ENCODE measurements around the gene TAOK3.

TAOK3 gene

DNA sequence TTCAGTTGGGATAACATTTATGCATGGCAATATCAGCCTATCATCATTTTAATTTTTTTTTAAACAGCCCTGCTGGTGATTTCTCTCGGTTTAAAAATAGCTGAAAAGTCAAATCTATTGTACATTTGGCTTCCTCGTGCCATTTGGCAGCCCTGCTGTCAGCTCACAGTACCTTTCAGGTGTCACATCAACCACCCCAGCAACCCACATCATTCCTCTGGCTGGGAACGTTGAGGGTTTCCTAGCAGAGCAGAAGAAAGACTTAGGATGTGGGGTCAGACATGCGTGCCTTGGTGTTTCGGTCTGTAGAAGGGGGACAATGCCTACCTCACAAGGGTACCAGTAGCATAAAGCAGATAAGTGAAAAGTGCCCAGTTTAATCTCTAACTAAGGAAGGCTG lies 221.0 kb downstream of the TAOK3 start:
- TF ChIP-seq POLR2A (IDR thresholded peaks at IDR 0.05; ENCODE audit: extremely low read depth, insufficient read length): no peak
- TF ChIP-seq, protein P1, sequence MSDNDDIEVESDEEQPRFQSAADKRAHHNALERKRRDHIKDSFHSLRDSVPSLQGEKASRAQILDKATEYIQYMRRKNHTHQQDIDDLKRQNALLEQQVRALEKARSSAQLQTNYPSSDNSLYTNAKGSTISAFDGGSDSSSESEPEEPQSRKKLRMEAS (IDR thresholded peaks at IDR 0.05; ENCODE audit: low read depth, low read length): no peak
- TF ChIP-seq CTCF (IDR thresholded peaks at IDR 0.05; ENCODE audit: low read depth, low read length): no peak
- no peak for TF ChIP-seq MYC (IDR thresholded peaks at IDR 0.05; ENCODE audit: low read depth, low read length)
- DNase-seq (ENCODE audit: low read depth): no peak
- H3K4me3 ChIP-seq (ENCODE audit: low read depth, low read length): no peak overlapping the region

- H3K4me3 ChIP-seq (ENCODE audit: low read depth, low read length): no peak overlapping the region
- TF ChIP-seq MYC (IDR thresholded peaks at IDR 0.05; ENCODE audit: low read depth, low read length): no peak
- TF ChIP-seq, protein P1 (IDR thresholded peaks at IDR 0.05; ENCODE audit: low read depth, low read length): no peak
- no peak for TF ChIP-seq CTCF (IDR thresholded peaks at IDR 0.05; ENCODE audit: low read depth, low read length)
- no peak for TF ChIP-seq POLR2A (IDR thresholded peaks at IDR 0.05; ENCODE audit: extremely low read depth, insufficient read length)
- no peak for DNase-seq (ENCODE audit: low read depth)
Measured at GRCh38 chr12:118150625-118151024, 222.1 kb downstream of the TAOK3 start.

- DNase-seq (ENCODE audit: low read depth): no peak
- no peak overlapping the region for H3K4me3 ChIP-seq (ENCODE audit: low read depth, low read length)
- TF ChIP-seq MYC (IDR thresholded peaks at IDR 0.05; ENCODE audit: low read depth, low read length) (no peak), POLR2A (IDR thresholded peaks at IDR 0.05; ENCODE audit: extremely low read depth, insufficient read length) (no peak), CTCF (IDR thresholded peaks at IDR 0.05; ENCODE audit: low read depth, low read length) (no peak)
- TF ChIP-seq, protein P1 (IDR thresholded peaks at IDR 0.05; ENCODE audit: low read depth, low read length): no peak
Measured at GRCh38 chr12:118148287-118148686, 224.4 kb downstream of the TAOK3 start.

GRCh38 chr12:118145798-118146156 lies 226.9 kb downstream of the TAOK3 start:
- DNase-seq (ENCODE audit: low read depth): no peak
- no peak for TF ChIP-seq MYC (IDR thresholded peaks at IDR 0.05; ENCODE audit: low read depth, low read length)
- TF ChIP-seq CTCF (IDR thresholded peaks at IDR 0.05; ENCODE audit: low read depth, low read length): no peak
- TF ChIP-seq, protein P1 (IDR thresholded peaks at IDR 0.05; ENCODE audit: low read depth, low read length): no peak
- no peak for TF ChIP-seq POLR2A (IDR thresholded peaks at IDR 0.05; ENCODE audit: extremely low read depth, insufficient read length)
- no peak overlapping the region for H3K4me3 ChIP-seq (ENCODE audit: low read depth, low read length)

DNA sequence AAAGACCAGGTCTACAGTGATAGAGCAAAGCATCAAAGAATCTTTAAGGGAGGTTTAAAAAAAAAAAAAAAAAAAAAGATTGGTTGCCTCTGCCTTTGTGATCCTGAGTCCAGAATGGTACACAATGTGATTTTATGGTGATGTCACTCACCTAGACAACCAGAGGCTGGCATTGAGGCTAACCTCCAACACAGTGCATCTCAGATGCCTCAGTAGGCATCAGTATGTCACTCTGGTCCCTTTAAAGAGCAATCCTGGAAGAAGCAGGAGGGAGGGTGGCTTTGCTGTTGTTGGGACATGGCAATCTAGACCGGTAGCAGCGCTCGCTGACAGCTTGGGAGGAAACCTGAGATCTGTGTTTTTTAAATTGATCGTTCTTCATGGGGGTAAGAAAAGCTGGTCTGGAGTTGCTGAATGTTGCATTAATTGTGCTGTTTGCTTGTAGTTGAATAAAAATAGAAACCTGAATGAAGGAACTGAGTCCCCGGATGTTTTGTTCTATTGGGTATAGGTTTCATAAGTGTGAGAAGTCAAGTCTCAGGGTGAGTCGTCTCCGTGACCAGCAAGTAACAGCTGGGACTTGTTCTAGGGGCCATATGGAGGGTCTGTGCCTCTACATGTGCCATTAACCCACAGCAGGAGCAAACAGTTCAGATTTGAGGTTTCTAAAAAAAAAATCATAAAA lies 227.5 kb downstream of the TAOK3 start:
- no peak overlapping the region for H3K4me3 ChIP-seq (ENCODE audit: low read depth, low read length)
- TF ChIP-seq CTCF (IDR thresholded peaks at IDR 0.05; ENCODE audit: low read depth, low read length) (no peak), MYC (IDR thresholded peaks at IDR 0.05; ENCODE audit: low read depth, low read length) (no peak), POLR2A (IDR thresholded peaks at IDR 0.05; ENCODE audit: extremely low read depth, insufficient read length) (no peak)
- TF ChIP-seq, protein P1 (IDR thresholded peaks at IDR 0.05; ENCODE audit: low read depth, low read length): no peak
- no peak for DNase-seq (ENCODE audit: low read depth)
